Activated CD8-positive, alpha-beta T cell treated with anti-CD3 and anti-CD28 coated beads for 36 hours (primary cell): ENCODE data around the gene KMT2C. TPM values are rescaled to one million over a fixed set of nuclear protein-coding genes. Genes with fewer than 3 reads are reported as not detected.
"Not testable (repeated sequence)": the region's sequence is repeated elsewhere in the genome, so short reads cannot be mapped to it uniquely, and the experiment has no call there.

Experiments used
- ATAC-seq: fragments of 200-7000 bp; cut with Tn5 transposase; one replicate; pipeline ENCODE4 v1.10.0; 2021; ENCODE audit warnings: mild to moderate bottlenecking, moderate library complexity
- CTCF ChIA-PET: fragments of 350-600 bp; sonication (Branson Sonifier 250); formaldehyde crosslinking; loops from one replicate; lab custom pipeline; 2021; ENCODE audit warnings: antibody characterized with exemption; lab: Charles Lee
- POLR2A ChIA-PET: fragments of 350-600 bp; sonication (Branson Sonifier 250); formaldehyde crosslinking; loops from one replicate; lab custom pipeline; 2021; ENCODE audit warnings: antibody characterized with exemption; lab: Charles Lee
- DNase-seq: peaks from one replicate; pipeline ENCODE4 v3.0.0-alpha.2; 2020
- H3K27ac Mint-ChIP-seq: one replicate; pipeline ENCODE4 v1.8.0; 2021; ENCODE audit warnings: mild to moderate bottlenecking, mixed read lengths
- H3K27me3 Mint-ChIP-seq: one replicate; pipeline ENCODE4 v1.8.0; 2021; ENCODE audit warnings: mixed read lengths
- H3K36me3 Mint-ChIP-seq: one replicate; pipeline ENCODE4 v1.8.0; 2021; ENCODE audit warnings: low read depth, mixed read lengths
- H3K4me1 Mint-ChIP-seq: one replicate; pipeline ENCODE4 v1.8.0; 2021; ENCODE audit warnings: low read depth, mixed read lengths
- H3K4me3 Mint-ChIP-seq: one replicate; pipeline ENCODE4 v1.8.0; 2021; ENCODE audit warnings: mild to moderate bottlenecking, moderate library complexity, mixed read lengths
- H3K9me3 Mint-ChIP-seq: one replicate; pipeline ENCODE4 v1.8.0; 2021; ENCODE audit warnings: mixed read lengths
- intact Hi-C: fragments of 100-400 bp; cut with micrococcal nuclease; formaldehyde crosslinking; loops from one replicate; pipeline ENCODE4 v1.10.0; 2022
- total RNA-seq, 2 experiments: library from RNA; stranded (reverse); gene quantifications; one replicate each; pipeline ENCODE4 v1.2.3, GENCODE V29; 2021
- TF ChIP-seq, protein P1 (sequence below): fragments of 200-600 bp; IDR thresholded peaks from one replicate; pipeline ENCODE4 v1.8.0; 2022; ENCODE audit warnings: antibody characterized with exemption, mild to moderate bottlenecking

The KMT2C gene
- total RNA-seq, 2 experiments from 2014 or later, result 48.5 to 52.8 TPM

DNA sequence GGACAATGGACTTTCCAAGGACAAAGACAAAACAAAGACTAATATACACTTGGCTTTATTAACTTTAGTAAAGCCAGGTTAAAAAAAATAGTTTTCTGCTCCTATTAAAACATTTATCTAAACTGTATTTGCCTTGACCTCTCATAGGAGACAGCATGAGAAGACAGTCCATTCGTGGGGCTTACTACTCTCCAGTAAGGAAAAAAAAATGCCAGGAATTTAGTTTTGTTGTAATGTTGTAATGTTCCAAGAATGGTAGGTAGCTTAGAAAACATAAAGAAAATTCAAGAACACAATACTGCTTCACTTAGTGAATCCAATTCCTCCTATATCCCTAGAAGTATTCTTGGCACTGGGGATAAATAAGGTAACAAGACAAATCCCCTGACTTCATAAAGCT is 81.7 kb downstream of the KMT2C start:
- no peak for ATAC-seq
- TF ChIP-seq, protein P1, sequence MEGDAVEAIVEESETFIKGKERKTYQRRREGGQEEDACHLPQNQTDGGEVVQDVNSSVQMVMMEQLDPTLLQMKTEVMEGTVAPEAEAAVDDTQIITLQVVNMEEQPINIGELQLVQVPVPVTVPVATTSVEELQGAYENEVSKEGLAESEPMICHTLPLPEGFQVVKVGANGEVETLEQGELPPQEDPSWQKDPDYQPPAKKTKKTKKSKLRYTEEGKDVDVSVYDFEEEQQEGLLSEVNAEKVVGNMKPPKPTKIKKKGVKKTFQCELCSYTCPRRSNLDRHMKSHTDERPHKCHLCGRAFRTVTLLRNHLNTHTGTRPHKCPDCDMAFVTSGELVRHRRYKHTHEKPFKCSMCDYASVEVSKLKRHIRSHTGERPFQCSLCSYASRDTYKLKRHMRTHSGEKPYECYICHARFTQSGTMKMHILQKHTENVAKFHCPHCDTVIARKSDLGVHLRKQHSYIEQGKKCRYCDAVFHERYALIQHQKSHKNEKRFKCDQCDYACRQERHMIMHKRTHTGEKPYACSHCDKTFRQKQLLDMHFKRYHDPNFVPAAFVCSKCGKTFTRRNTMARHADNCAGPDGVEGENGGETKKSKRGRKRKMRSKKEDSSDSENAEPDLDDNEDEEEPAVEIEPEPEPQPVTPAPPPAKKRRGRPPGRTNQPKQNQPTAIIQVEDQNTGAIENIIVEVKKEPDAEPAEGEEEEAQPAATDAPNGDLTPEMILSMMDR, result no peak
- POLR2A ChIA-PET, result no interaction called here
- CTCF ChIA-PET, result interaction anchor here (1.9 kb wide), 1 partner anchor 12 kb away, joined by 8 read pairs; no protein-coding TSS in a partner anchor
- Mint-ChIP-seq H3K27me3 (no peaks in the 10 kb centered on the region), H3K4me1 (peaks cover 10% of the 10 kb centered on the region), H3K9me3 (peaks cover 5% of the 10 kb centered on the region), H3K36me3 (peaks cover 50% of the 10 kb centered on the region), H3K4me3 (no peak overlapping the region), H3K27ac (no peak overlapping the region)
- DNase-seq, result no peak
- intact Hi-C loops, result no loop called here

DNA sequence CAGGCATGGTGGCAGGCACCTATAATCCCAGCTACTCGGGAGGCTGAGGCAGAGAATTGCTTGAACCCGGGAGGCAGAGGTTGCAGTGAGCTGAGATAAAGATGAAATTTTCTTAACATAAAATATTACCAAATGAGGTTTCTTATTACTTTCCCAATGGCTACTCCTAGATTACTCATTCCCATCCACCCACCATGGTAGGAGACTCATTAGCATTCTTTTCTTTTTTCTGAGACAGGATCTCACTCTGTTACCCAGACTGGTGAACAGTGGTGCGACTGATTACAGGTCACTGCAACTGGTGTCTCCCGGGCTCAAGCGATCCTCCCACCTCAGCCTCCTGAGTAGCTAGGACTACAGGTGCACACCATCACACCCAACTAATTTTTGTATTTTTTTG is 82.5 kb downstream of the KMT2C start:
- CTCF ChIA-PET, ATAC-seq, H3K4me3 Mint-ChIP-seq, H3K27me3 Mint-ChIP-seq, H3K4me1 Mint-ChIP-seq, H3K27ac Mint-ChIP-seq, POLR2A ChIA-PET, intact Hi-C loops, DNase-seq: not testable (repeated sequence)
- H3K9me3 Mint-ChIP-seq, result peaks cover 11% of the 10 kb centered on the region
- H3K36me3 Mint-ChIP-seq, result peaks cover 56% of the 10 kb centered on the region

DNA sequence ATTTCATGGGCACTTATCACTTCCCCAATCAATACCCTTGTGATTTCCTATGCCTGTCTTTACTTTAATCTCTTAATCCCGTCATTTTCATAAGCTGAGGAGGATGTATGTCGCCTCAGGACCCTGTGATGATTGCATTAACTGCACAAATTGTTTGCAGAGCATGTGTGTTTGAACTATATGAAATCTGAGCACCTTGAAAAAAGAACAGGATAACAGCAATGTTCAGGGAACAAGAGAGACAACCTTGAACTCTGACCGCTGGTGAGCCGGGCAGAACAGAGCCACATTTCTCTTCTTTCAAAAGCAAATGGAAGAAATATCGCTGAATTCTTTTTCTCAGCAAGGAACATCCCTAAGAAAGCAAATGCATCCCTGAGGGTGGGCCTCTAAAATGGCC is 84.1 kb downstream of the KMT2C start:
- POLR2A ChIA-PET, H3K27me3 Mint-ChIP-seq, H3K4me3 Mint-ChIP-seq, H3K27ac Mint-ChIP-seq, H3K4me1 Mint-ChIP-seq, ATAC-seq, intact Hi-C loops, DNase-seq: not testable (repeated sequence)
- H3K36me3 Mint-ChIP-seq, result peaks cover 63% of the 10 kb centered on the region
- CTCF ChIA-PET, result interaction anchor here (0.7 kb wide), 1 partner anchor 355 kb away, joined by 3 read pairs; no protein-coding TSS in a partner anchor
- H3K9me3 Mint-ChIP-seq, result peaks cover 15% of the 10 kb centered on the region

DNA sequence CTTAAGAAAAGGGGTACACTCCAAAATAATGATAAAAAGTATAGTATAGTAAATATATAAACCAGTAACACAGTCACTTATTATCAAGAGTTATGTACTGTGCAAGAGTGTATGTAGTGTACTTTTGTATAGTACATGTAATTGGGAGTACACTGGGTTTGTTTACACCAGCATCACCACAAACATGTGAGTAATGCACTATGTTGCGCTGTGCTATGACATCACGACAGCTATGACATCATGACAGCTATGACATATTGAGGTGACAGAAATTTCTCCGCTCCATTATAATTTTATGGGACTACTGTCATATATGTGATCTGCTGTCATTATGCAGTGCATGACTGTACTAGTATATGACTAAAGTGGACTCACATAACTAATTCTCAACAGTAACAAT is 84.6 kb downstream of the KMT2C start:
- ChIA-PET POLR2A (no interaction called here), CTCF (interaction anchor here (0.7 kb wide), 1 partner anchor 356 kb away, joined by 3 read pairs; no protein-coding TSS in a partner anchor)
- H3K4me1 Mint-ChIP-seq, result peaks cover 10% of the 10 kb centered on the region
- H3K27me3 Mint-ChIP-seq, result no peaks in the 10 kb centered on the region
- H3K4me3 Mint-ChIP-seq, result no peak overlapping the region
- intact Hi-C loops, result no loop called here
- H3K27ac Mint-ChIP-seq, result no peak overlapping the region
- ATAC-seq (no peak), DNase-seq (no peak)
- peaks cover 15% of the 10 kb centered on the region for H3K9me3 Mint-ChIP-seq
- TF ChIP-seq, protein P1, result no peak
- H3K36me3 Mint-ChIP-seq, result peaks cover 64% of the 10 kb centered on the region

DNA sequence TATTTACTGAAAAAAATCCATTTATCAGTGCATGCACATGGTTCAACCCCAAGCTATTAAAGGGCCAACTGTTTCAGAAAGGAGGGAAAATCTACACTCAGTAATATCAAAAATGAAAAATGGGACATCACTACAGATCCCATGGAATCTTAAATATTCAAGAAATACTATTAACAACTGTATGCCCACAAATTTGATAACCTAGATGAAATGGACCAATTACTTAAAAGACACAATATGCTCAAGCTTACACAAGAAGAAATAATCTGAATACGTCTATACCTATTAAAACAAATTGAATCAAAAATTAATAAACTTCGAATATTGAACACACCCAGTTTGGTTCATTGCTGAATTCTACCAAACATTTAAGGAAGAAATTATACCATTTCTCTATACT is 87.9 kb downstream of the KMT2C start:
- Mint-ChIP-seq H3K4me3 (no peak overlapping the region), H3K4me1 (peaks cover 13% of the 10 kb centered on the region), H3K9me3 (peaks cover 15% of the 10 kb centered on the region), H3K27ac (no peak overlapping the region), H3K27me3 (no peaks in the 10 kb centered on the region), H3K36me3 (peaks cover 48% of the 10 kb centered on the region)
- ATAC-seq (no peak), DNase-seq (no peak)
- TF ChIP-seq, protein P1, result no peak
- ChIA-PET CTCF (interaction anchor here (2.2 kb wide), 1 partner anchor 12 kb away, joined by 8 read pairs; no protein-coding TSS in a partner anchor), POLR2A (no interaction called here)
- intact Hi-C loops, result no loop called here

DNA sequence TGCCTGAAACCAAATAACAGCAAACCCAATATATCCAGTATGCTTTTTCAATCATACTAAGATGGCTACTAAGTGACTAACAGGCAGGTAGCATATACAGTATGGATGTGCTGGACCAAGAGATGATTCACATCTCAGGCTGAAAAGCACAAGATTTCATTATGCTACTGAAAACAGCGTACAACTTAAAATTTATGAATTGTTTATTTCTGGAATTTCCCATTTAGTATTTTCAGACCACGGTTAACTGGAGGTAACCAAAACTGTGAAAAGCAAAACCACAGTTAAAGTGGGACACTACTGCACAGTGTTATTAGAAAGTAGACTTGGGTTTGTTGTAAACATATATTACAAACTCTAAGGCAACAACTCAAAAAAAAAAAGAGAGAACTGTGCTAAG is 91.5 kb downstream of the KMT2C start:
- ChIA-PET POLR2A (no interaction called here), CTCF (interaction anchor here (2.3 kb wide), 1 partner anchor 8 kb away, joined by 14 read pairs; no protein-coding TSS in a partner anchor)
- H3K4me3 Mint-ChIP-seq, result no peak overlapping the region
- ATAC-seq (peak; percentile 66), DNase-seq (no peak)
- TF ChIP-seq, protein P1, result no peak
- H3K4me1 Mint-ChIP-seq, result peaks cover 20% of the 10 kb centered on the region
- no peak overlapping the region for H3K27ac Mint-ChIP-seq
- peaks cover 24% of the 10 kb centered on the region for H3K36me3 Mint-ChIP-seq
- peaks cover 9% of the 10 kb centered on the region for H3K9me3 Mint-ChIP-seq
- intact Hi-C loops, result no loop called here
- H3K27me3 Mint-ChIP-seq, result no peaks in the 10 kb centered on the region
